IMR-90 (cell line): Measurements from ENCODE around the gene BAZ2A.

ENCODE experiments used
- BHLHE40 ChIP-seq: fragments of 150-350 bp; IDR thresholded peaks from 2 replicates; pipeline ENCODE4 v1.6.1; 2016; ENCODE audit warnings: mild to moderate bottlenecking, low read depth, low read length
- CEBPB ChIP-seq: IDR thresholded peaks from 2 replicates; pipeline ENCODE4 v1.6.1; 2012; ENCODE audit warnings: low read depth, low read length, improper control_type of control experiment
- MAFK ChIP-seq: IDR thresholded peaks from 2 replicates; pipeline ENCODE4 v1.6.1; 2012; ENCODE audit warnings: low read depth, low read length, improper control_type of control experiment
- MAZ ChIP-seq: IDR thresholded peaks from 2 replicates; pipeline ENCODE4 v1.6.1; 2012; ENCODE audit warnings: low read depth, mild to moderate bottlenecking, low read length, improper control_type of control experiment, moderate library complexity, borderline replicate concordance
- MXI1 ChIP-seq: IDR thresholded peaks from 2 replicates; pipeline ENCODE4 v1.6.1; 2012; ENCODE audit warnings: low read depth, mild to moderate bottlenecking, low read length, moderate library complexity, borderline replicate concordance
- POLR2A ChIP-seq: IDR thresholded peaks from 2 replicates; pipeline ENCODE4 v1.6.1; 2012; ENCODE audit warnings: mild to moderate bottlenecking, low read depth, low read length
- RAD21 ChIP-seq: IDR thresholded peaks from 2 replicates; pipeline ENCODE4 v1.6.1; 2012; ENCODE audit warnings: low read length, improper control_type of control experiment
- RCOR1 ChIP-seq: IDR thresholded peaks from 2 replicates; pipeline ENCODE4 v1.6.1; 2012; ENCODE audit warnings: mild to moderate bottlenecking, low read length, improper control_type of control experiment; ENCODE audit not compliant: insufficient replicate concordance
- RFX5 ChIP-seq: IDR thresholded peaks from 2 replicates; pipeline ENCODE4 v1.8.0; 2012; ENCODE audit warnings: low read depth, mild to moderate bottlenecking, low read length, moderate library complexity
- SMC3 ChIP-seq: fragments of 150-350 bp; IDR thresholded peaks from 2 replicates; pipeline ENCODE4 v1.6.1; 2016; ENCODE audit warnings: low read depth, mild to moderate bottlenecking, antibody characterized with exemption, low read length, moderate library complexity
- USF2 ChIP-seq: fragments of 150-350 bp; IDR thresholded peaks from 2 replicates; pipeline ENCODE4 v1.6.1; 2017; ENCODE audit warnings: mild to moderate bottlenecking, antibody characterized with exemption, low read length, low read depth
- TF ChIP-seq, protein P1 (sequence below): conservative IDR thresholded peaks from 2 replicates; pipeline ENCODE4 v1.5.1; 2012; ENCODE audit warnings: mild to moderate bottlenecking, low read depth, low read length, improper control_type of control experiment

- TF ChIP-seq, protein P1, sequence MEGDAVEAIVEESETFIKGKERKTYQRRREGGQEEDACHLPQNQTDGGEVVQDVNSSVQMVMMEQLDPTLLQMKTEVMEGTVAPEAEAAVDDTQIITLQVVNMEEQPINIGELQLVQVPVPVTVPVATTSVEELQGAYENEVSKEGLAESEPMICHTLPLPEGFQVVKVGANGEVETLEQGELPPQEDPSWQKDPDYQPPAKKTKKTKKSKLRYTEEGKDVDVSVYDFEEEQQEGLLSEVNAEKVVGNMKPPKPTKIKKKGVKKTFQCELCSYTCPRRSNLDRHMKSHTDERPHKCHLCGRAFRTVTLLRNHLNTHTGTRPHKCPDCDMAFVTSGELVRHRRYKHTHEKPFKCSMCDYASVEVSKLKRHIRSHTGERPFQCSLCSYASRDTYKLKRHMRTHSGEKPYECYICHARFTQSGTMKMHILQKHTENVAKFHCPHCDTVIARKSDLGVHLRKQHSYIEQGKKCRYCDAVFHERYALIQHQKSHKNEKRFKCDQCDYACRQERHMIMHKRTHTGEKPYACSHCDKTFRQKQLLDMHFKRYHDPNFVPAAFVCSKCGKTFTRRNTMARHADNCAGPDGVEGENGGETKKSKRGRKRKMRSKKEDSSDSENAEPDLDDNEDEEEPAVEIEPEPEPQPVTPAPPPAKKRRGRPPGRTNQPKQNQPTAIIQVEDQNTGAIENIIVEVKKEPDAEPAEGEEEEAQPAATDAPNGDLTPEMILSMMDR: no peak
- TF ChIP-seq SMC3: no peak
- TF ChIP-seq RAD21: no peak
- TF ChIP-seq BHLHE40: no peak
- TF ChIP-seq POLR2A: no peak
- no peak for TF ChIP-seq MAFK
- TF ChIP-seq RCOR1: no peak
- TF ChIP-seq RFX5: no peak
- peak; percentile 90 for TF ChIP-seq MXI1
- no peak for TF ChIP-seq USF2
- TF ChIP-seq MAZ: no peak
- TF ChIP-seq CEBPB: no peak
Observed at GRCh38 chr12:56628671-56629458, 1.3 kb downstream of the BAZ2A start.
